EH (cell line): ENCODE results near the gene PHACTR1.
A peak's percentile ranks its signal among the peaks of the same experiment; 100 is the strongest.

Experiments used
- DNase-seq: peaks from one replicate; pipeline ENCODE4 v3.0.0-alpha.2; 2015; ENCODE audit warnings: low read depth

PHACTR1 gene

DNA sequence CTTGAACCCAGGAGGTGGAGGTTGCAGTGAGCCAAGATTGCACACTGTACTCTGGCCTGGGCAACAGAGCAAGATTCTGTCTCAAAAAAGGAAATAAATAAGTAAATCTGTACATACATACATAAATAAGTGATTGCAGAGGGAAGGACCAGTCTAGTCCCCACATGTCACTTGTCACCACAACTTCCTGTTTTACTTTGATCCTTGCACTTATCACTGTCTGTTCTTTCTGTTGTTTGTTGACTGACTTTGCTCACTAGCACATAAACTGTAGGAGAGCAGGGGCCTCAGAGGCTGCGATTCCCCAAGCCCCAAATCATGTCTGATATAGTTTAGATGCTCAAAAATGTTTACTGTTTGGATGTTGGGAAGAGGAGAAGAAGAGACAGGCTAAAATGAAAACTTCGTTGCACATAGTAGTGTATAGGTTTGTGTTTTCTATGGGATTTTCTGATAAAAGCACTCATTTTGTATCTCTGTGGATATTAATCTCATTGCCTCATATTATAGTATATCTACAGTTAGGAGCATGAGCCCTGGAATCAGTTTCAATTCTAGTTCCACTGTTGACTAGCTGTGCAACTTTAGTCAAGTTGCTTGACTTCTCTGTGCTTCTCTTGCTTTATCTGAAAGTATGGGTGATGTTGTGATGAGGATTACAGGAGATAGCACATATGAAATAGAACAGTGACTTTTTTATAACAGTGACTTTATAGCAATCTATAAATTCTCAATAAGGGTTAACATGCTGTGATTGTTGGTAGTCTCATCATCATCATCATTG is 446.8 kb downstream of the PHACTR1 start:
- DNase-seq = no peak

DNA sequence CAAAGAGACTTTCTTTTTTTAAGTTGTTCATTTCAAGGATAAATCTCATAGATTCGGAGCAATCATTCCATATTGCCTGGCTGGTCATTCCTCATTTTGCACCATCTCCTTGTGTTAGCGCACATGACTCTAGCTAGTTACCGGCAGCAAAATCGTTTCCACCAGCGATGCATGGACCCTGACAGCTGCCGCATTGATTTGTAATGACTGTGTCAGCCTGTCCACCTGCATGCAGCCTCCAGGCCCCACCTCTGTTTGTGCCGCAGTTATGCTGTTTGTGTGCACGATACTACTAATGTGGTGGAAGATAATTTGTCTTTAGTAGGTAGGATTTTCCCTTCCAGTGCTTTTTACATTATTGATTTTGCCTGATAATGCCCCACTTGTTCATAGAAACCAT is 447.7 kb downstream of the PHACTR1 start:
- no peak for DNase-seq

DNA sequence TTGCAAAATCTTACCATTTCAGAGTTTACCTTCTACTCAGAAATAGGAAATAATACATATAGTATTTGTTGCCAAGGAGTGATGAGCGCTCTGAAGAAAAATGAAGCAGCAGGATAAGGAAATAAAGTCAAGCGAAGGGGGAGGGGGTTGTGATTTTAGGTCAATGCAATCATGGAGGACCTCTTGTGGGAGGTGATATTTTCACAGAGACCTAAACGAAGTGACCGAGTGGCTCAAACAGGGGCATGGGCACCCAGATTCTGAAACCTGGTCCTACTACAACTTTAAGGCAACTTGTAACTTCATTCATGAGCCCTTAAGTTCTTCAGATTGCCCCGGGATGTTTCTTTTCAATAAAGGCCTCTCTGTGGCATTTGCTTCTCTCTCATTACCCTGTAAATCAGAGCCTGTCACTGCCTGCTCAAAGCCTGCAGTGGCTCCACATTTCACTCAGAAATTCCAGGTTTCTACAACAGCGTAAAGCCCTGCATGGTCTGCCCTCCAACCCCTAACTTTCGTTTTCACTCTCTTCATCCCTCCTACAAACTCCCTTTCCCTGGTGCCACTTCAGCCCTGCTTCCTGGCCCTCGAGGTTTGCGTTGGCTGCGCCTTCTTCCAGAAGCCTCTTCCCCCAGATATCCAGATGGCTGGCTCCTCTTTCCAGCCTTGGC is 449.1 kb downstream of the PHACTR1 start:
- DNase-seq = no peak

DNA sequence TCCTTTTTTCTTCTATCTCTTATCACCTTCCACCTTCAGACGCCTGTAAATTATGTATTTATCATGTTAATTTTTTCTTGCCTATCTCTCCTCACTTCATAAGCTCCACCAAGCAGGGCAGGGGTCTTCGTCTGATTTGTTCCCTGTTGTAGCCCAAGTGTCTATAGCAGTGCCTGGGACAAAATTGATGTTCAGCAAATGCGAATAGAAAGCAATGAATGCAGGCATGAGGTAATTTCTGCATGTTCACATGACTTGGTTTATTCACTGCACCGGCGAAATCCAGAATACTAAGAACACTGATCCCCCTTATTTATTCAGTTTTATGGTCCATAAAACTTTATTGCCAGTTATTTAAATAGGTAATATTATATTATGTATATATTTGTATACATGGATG is 449.7 kb downstream of the PHACTR1 start:
- DNase-seq = no peak

DNA sequence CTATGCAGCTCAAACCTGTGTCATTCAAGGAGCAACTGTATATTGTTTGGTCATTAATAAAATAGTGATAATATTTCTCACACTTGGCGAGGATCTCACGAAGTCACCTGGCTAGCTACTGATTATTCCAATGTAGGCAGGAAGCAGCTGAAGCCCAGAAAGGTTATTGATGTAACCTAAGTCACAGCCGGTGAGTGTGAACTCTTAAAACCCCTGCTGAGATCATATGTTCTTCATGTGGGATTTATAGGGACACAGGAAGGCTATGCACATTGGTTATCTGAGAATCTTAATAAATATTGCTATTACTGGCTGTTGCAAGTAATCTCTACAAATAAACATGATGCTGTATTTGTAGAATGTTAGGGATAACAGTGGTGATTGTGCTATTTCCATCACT is 450.3 kb downstream of the PHACTR1 start:
- DNase-seq = no peak

DNA sequence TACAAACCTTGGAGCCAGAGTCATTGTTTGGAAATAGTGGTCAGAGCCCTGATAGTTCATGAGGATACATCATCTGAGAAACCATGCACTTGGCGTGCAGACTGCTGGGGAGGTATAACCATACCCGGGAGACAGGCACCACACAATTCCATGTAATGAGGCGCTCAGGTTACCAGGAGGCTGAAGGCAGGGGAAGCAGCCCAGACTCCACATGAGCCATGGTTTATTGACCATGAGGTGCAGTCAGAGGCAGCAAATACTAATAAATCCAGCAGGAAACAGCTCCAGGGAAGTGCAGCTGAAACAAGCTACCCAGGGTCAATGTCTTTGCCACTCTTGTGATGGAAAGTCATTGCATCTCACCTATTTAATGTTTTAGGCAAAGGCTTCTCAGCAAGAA is 455.7 kb downstream of the PHACTR1 start:
- DNase-seq = no peak

DNA sequence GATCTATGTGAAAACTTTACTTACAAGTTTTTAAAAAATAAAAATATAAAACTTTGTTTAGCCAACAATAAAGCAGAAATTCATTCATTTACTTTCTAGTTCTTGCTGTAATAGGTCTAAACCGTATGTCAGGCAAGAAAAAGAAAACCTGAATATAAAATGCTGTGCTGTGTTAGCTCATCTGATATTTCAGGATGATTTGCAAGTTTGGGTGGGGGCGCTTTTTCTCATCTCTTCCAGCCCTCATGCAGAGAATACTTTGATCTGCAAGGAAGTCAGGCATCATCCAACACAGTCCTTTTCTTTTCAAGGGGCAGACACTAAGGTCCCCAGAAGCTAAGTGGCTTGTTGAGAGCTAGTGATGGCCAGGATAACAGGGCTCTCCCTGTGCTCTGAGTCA is 458.5 kb downstream of the PHACTR1 start:
- no peak for DNase-seq

DNA sequence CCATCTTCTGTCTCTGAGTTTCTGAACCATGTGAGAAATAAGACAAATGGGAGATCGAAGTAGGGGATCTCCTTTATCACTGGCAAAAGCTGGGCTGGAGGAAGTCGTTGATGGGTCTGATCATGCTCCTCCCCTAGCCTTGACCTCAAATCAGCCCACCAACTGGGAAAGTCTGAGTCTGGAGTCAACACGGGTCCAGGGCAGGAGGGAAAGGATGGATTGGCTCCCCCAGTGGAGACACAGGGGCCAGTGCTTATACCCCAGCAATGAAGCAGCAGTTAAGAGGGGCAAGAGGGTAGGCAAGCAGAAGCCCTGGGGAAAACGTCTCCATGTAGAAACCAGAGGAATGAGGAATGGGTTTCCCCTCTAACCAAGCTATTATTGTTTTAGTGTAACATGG is 459.2 kb downstream of the PHACTR1 start:
- no peak for DNase-seq

DNA sequence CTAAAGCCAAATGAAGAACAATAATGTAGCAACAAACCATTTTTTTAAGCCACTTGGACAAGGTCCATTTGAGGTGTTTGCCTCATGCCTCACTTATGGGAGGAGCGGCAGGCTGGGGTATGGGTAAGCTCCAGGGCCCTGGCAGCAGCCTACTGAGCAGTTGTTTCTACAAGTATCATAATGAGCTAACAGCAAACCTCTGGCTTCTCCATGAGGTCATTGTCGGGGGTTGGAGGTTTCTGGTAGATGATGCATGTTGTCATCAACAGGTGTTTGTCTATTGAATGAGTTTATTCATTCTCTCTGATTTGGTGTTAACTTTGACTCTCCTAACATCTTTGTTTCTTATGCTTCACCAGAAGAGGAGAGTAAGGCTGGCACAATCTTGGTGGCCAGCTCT is 461.1 kb downstream of the PHACTR1 start:
- no peak for DNase-seq

DNA sequence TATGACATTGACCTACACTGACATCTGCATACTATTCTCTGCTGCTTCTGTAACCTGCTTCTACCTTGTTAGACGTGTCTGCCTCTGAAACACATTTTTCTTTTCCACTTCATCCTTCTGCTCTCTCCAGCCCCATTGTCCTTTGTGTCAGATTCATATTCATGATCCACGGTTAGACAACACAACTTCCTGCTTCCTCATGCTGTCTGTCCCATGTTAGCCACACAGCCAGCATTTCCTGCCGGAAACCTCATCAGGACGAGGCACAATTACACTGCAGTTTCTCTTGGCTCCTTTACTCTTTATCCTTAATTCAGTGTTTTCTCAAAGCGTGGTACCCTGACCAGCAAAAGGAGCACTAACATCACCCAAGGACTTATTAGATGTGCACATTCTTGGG is 461.5 kb downstream of the PHACTR1 start:
- DNase-seq = no peak

DNA sequence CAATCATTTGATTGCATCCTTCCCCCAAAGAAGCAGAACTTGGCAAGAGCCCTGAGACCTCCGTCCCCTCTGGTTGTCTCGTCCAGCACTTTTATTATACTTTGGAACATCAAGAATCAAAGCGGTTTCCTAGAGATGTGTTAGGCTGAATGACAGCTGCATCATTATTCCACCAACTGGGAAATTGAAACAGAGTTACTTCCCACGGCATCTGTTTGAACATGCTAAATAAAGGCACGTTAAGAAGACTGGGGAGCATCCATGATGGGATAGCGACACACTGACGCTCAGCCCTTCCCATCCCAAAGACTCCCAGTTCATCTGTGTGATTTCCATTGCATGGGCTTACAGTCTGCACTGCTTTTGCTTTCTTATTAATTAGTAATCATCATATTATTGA is 464.0 kb downstream of the PHACTR1 start:
- no peak for DNase-seq

DNA sequence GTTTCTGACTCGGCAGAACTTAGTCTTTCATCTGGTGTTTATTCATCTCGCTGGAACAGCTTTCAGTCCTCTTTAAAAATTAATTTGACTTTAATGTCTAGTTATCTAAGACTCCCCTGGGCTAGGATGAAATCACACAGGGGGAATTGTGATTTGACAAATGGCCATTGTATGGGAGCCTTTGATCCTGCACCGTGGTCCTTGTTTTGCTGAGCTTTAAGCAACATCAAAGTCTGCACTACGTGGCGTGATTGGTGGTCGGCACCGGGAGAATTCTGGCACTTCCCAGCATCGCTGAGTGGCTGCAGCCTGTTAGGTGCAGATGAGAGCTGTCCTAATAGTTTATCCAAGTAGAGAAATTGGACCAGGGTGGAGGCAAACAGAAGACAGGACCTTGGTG is 464.8 kb downstream of the PHACTR1 start:
- DNase-seq = no peak

DNA sequence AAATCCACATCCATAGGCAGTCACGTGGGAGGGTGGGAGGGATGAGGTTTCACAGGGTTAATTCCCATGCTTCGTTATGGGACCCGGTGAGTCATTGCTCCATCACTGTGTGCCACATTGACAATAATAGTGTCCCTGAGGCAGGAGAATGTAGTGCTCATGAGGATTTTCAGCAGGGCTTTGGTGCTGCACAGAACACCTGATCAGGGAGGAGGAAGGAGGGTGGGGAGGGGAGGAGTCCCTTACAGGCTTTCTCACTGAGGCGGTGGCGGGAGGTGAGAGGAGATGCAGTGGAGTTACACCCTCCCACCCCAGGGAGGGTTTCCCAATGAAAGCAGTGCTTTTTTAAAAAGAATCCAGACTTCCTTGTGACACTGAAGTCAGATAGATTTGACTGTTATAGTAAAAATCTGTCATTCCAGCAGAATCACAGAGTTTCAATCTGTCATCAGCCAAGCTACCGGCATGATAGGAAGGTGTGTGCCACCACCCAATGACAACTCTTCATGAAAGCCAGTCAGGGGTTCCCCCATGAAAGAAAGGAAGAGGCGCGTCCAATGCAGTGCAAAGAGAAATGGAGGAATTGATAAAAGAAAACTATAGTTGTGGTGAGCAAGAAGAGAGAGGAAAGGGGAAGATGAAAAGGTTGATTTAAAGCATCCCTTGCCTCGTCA is 467.0 kb downstream of the PHACTR1 start:
- no peak for DNase-seq

DNA sequence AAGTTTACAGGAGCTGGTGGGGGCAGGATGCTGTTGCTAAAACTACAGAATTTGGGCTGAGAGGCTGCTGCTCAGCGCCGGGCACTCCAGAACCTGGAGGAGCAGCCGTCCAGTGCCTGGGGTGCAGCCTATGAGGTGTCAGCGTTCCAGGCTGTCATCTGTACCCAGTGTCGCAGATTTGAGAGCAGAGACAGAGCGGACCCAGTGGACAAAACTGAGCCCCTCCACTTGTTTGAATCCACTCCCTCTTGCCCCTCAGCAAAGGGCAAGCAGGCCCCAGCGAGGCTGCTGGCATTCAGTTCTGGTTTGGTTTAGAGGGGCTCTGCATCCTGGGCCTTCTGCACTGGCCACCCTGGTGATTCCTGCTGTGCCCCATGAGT is 467.5 kb downstream of the PHACTR1 start:
- no peak for DNase-seq

DNA sequence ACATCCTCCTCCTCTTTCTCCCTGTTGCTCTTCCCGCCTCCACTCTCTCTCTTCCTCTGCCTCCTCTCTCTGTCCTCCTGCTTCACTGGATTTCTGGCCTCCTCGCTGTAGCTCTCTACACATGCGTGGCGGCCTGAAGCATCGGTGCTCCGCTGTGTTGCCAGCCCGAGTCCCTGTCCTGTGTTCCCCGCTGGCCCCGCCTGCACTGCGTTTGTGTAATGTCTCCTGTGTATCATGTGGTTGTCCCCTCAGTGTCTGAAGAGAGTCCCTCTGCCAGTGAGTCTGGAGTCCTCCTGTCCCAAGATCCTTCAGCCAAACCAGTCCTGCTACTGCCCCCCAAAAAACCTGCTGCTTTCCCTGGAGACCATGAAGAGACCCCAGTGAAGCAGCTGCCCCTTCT is 468.0 kb downstream of the PHACTR1 start:
- DNase-seq = no peak

DNA sequence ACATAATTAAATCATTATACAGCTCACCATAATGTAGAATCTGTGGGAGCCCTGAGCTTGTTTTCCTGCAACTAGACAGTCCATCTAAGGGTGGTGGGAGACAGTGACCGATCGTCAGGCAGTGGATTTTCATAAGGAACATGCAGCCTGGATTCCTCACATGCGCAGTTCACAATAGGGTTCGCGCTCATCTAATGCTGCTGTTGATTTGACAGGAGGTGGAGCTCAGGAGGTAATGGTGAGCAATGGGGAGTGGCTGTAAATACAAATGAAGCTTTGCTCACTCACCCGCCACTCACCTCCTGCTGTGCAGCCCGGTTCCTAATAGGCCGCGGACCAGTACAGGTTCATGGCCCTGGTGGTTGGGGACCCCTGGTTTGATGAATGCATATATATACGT is 470.3 kb downstream of the PHACTR1 start:
- DNase-seq = no peak

DNA sequence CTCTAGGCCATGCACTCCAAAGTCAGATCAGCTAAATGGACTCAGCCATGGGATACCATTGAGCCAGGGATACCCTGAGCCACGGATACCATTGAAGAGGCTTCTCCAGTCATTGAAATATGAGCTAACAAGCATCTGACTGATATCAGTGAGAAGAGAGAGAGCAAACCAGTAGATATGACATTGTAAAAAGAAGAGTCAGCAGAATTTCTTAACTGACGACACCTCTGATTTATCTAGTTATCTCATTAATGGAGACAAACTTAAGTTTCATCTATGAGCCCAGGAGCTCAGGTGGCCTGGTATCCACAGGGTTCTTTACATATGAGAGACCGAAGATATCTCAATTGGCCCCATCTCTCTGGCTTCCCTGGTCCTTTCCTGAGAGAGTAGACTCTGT is 471.1 kb downstream of the PHACTR1 start:
- no peak for DNase-seq

DNA sequence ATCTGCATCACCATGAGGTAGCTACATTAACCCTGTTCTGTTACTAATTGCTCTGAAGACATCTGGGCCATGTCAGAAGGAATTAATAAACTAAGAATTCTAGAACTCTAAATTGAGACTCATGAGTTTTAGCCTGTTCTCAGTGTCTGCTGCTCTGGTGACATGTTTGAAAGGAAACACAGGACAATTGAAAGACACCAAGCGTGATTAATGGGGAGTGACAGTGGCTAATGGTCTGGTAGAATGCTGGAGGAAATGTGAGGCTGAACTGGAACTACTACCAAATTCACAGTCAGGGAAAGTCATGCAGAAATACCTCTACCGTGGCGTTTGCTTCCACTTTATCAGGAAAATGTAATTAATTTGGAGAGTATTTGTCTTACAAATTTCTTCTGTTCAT is 471.7 kb downstream of the PHACTR1 start:
- no peak for DNase-seq

DNA sequence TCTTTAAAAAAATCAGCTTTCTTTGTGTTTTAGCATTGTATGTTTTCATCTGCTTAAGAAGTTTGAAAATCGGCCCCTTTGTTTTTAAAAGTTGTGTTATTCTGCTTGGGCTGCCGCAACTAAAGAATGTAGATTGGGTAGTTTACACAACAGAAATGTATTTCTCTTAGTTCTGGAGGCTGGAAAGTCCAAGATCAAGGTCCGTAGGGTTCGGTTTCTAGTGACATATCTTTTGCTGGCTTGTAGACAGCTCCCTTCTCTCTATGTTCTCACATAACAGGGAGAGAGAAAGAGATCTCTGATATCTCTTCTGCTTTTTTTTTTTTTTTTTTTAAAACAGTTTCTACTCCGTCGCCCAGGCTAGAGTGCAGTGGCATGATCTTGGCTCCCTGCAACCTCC is 473.1 kb downstream of the PHACTR1 start:
- DNase-seq = no peak

DNA sequence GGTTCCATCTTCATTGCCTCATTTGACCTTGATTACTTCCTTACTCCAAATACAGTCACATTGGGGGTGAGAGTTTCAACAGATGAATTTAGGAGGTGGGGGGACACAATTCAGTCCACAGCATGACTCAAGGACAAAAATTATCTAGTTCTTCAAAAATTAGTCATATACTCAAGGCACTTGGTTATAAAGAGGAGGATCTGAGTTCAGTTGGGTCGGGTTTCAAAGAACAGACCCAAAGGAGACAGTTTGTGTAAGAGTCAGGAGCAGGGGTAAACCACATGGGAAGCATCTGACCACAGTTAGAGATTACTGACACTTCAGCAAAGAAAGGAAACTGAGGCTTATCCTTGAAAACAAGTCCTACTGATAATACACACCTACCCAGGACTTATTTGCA is 473.8 kb downstream of the PHACTR1 start:
- peak; percentile 33 for DNase-seq

DNA sequence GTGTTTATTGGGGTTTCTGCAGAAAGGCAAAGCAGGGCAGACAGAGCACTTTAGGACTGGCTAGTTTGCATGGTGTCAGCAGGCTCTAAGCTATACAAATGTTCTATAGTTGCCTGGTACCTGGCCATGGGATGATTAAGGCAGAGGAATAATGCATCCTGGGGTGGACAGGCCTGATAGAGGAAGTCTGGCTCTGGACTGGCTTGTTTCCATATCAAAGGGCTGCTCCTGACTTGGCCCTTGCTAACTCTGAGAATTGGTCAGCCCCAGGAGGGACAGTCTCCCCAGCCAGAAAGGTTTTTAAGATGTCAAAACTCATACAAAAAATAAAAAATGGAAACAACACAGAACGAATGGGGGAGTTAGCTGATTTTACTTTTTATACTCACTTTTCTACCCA is 474.9 kb downstream of the PHACTR1 start:
- DNase-seq = no peak

DNA sequence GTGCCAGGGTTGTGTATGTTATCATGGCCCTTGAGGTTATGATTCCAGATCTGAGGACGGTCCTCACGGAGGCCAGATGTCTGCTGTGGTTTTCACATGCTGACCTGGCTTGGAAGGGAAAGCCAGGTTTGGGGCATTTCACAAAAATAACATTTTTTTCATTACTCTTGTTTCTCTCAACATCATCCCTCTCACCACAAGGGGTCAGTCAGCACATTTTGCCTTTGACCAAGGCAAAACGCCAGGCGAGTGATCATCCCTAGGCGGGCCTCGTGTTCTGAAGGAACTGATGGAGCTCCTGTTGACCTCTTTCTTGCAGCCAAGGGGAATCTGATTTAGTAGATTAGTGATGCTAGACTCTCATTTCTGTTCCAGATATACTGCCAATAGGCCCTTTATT is 478.3 kb downstream of the PHACTR1 start:
- DNase-seq = peak; percentile 77

DNA sequence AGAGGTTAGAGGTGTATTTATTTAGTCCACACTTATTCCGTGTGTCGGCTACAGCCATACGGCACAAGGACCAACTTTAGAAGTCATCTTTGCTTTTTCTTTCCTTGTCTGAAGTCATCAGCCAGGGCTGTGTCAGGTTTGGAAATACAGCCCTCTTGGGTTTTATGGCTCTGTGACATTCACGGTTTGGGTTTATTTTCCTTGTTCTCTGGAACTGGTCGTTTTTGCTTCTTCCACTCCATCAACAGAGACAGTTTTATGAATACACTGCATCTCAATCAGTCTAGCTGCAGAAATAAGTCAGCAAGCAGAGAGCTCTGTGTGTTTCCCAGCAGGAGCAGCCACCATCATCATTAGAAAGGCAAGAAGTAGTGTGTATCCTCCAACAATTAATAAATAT is 479.2 kb downstream of the PHACTR1 start:
- DNase-seq = no peak

DNA sequence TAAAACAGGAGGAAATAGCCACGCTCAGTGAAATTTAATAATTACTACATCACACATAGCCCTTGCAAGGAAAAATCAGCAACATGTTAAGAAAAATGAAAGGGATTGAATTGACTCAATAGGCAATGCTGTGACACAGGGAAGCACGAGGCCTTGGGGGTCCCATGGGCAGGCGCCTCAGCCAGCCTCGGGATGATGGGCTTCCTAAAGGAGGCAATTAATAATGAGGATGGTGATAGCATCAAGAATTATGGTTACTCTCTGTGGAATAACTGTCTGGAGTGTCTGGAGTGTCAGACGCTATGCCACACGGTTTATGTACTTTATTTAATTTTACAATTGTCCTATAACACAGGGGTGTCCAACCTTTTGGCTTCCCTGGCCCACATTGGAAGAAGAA is 481.6 kb downstream of the PHACTR1 start:
- no peak for DNase-seq
